Stimulated activated CD4-positive, alpha-beta T cell treated with anti-CD3 and anti-CD28 coated beads, Interleukin-15, amount 100 ng/mL, for 24 hours (primary cell): ENCODE data around the gene TTYH1.

Source experiments
- DNase-seq: peaks from one replicate; pipeline ENCODE4 v3.0.0-alpha.2; 2020

The TTYH1 gene

DNA sequence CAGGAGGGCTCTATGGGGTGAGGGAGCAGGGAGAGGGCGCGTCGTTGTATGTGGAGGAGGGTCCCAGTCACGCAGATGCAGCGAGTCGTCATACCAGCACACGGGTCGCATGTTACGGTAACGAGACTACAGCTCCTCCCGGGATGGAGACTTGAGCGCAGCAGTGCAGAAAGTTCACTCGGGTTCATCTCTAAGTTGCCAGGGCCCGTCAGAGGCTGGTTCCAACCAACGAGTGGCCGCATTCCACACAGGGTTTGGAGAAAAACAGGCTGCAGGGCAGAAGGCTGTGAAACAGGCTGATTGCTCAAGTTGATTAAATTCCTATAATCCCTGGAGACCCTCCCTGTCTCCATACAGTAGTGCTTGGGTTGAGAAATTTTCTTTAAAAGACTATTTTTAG is 21.9 kb upstream of the TTYH1 start:
- no peak for DNase-seq

DNA sequence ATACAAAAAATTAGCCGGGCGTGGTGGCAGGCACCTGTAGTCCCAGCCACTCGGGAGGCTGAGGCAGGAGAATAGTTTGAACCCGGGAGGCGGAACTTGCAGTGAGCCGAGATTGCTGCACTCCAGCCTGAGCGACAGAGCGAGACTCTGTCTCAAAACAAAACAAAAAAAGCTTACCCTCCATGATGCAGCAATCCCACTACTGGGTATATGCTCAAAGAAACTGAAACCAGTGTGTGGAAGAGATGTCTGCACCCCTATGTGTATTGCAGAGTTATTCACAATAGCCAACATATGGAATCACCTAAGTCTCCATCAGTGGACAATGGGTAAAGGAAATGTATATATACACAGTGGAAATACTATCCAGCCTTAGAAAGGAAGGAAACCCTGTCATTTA is 19.6 kb upstream of the TTYH1 start:
- DNase-seq: no peak

DNA sequence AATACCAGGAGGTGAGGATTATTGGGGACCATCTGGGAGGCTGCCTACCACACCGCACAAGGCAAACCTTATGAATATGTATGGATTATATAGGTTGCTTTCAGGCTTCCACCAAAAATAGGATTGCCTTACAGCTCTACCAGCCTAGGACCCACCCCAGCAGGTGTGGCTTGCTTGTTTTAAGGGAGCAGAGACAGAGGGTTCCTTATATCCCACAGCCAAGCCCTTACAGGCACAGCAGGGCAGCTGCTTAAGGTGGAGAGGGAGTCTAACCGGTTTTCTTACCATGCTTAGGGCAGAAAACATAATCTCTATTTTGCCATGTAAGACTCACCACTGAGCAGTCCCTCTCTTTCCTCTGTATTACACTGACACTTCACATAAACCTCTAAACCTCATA is 16.1 kb upstream of the TTYH1 start:
- DNase-seq: no peak

DNA sequence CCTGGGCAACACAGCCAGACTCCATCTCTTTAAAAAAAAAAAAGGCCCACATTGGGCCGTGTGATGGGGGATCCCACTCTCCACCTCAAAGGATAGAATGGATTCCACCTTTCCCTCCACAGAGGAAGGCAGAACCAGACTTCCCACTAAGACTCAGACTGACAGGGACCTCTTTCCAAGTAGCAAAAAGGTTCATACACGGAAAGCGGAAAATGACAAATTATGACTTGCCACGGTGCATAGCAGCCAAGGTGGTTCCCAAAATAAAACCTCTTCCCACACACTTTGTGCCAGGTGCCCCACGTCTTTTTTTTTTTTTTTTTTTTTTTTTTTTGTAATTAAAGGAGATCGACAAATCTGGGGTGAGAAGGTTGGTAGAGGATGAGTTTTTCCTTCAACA is 14.4 kb upstream of the TTYH1 start:
- DNase-seq: no peak

DNA sequence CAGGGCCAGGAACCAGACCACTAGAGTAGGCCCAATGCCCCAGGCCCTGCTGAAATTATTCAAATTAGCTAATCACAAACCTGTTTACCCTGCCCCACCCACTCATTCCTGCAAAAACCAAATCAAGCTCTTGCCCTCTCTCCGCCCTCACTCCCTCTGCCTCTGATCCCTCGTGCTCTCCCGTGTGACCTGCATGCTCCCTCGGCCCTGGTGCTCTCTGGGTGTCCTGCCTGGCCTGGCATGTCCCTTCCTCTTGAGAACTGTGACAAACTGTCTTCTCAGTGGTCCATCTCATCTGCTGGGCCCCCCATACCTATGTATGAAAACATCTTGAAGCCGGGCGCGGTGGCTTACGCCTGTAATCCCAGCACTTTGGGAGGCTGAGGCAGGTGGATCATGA is 12.2 kb upstream of the TTYH1 start:
- no peak for DNase-seq

DNA sequence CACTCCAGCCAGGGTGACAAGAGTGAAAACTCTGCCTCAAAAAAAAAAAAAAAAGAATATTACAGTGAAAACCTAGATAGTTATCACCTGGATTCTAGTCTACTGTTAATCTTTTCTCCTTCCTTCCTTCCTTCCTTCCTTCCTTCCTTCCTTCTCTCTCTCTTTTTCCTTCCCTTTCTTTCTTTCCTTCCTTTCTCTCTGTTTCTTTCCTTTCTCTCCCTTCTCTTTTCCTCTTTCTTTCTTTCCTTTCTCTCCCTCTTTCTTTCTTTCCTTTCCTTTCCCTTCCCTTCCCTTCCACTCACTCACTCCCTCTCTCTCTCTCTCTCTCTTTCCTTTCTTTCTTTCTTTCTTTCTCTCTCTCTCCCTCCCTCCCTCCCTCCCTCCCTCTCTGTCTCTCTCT is 9.6 kb upstream of the TTYH1 start:
- no peak for DNase-seq

DNA sequence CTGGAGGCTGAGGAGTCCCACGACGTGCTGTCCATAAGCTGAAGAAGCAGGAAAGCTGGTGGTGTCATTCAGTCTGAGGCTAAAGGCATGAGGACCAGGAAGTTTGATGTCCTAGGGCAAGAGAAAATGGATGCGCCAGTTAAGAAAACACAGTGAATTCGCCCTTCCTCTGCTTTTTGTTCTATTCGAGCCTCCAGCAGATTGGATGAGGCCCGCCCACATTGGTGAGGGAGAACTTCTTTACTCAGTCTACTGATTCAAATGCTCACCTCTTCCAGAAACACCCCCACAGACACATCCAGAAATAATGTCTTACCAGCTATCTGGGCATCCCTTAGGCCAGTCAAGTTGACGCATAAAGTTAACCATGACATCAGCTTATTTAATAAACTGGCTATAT is 7.5 kb upstream of the TTYH1 start:
- no peak for DNase-seq

DNA sequence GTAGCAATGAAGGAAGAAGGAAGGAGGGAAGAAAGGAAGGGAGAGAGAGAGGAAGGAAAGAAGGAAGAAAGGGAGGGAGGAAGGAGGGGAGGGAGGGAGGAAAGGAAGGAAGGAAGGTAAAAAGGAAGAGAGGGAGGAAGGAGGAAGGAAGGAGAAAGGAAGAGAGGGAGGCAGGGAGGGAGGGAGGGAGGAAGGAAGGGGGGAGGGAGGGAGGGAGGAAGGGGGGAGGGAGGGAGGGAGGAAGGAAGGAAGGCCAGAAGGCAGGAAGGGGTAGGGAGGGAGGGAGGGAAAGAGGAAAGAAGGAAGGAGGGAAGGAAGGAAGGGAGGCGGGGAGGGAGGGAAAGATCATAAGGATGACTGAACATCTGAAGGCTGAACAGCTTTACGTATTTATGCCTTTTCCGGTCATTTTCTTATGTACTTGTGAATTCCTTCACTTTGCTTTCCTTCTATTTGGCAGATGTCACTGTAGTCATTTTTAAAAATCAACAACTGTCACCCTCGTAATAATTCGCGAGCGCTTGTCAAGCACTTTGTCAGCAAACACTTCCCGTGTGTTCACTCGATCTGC is 6.7 kb upstream of the TTYH1 start:
- DNase-seq: no peak

DNA sequence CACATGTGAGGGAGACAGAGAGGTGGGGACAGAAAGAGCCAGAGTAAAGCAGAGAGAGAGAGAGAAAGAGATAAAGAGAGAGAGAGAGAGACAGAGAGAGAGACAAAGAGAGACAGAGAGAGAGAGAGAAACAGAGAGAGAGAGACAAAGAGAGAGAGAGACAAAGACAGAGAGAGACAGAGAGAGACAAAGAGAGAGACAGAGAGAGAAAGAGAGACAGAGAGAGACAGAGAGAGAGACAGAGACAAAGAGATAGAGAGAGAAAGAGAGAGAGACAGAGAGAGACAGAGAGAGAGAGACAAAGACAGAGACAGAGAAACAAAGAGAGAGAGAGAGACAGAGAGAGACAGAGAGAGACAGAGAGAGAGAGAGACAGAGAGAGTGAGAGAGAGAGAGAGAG is 4.2 kb upstream of the TTYH1 start:
- no peak for DNase-seq

DNA sequence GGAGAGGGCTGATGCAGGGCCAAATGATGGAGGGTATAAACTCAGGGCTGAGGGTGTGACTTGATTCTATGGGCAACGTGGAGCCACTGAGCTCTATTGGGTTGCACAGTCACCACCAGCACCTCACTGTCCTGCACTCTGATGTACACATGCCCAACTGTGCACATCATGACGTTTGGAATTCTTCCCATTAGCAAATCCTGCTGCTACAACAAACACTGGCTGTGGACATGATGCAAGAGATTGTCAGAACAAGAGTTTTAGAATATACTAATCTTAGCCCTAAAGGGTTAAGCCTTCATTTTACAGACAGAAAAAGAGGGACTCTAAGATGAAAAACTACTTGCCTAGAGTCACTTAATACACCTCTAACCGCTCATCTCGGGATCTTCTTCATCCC is 2.4 kb upstream of the TTYH1 start:
- DNase-seq: no peak

DNA sequence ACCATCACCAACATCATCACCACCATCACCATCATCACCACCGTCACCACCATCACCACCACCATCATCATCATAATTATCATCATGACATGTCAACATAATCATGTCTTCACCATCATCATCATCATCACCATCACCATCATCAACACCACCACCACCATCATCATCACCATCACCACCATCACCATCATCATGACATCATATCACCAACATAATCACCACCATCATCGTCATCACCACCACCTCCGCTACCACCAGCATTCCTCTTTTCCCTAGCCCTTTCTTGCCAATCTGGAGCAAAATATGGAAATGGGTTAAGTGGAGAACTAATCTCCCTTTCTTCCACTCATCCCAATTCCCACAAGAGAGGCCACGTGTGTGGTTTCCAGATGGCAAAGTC is 1.1 kb upstream of the TTYH1 start:
- DNase-seq: no peak

DNA sequence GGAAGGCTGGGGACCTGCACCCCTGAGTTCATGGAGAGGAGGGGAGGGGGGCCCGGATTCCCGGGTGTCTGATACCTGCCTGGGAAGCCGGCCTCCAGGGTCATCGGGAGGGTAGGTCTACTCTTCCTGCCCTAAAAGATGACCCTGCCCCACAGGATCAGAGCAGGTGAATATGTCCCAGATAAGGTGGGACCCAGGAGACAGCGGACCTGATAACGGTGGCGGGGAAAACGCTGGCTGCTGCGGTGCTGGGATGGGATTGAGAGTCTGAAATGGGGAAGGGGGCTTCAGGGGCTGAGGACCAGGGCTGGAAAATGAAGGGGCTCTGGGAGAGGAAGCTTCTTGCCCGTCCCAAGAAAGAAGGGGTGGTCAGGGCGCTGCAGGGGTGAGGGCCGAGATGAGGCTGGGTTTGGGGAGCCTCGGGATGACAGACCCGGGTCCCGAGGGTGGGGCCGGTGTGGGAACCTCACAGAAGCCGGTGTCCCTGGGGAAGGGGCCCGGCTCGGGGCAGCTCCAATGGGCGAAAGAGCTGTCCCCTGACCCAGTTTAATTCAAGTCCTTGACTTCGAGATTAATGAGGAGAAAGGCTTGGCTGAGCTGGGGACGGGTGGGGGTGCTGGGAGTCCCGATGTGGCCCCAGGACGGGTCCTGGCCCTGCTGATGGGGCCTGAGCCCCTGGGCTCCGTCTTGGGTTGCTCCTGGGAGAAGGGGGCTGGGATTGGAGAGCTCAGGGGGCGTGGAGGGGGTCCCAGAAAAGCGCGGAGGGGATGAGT is 823 bp downstream of the TTYH1 start:
- no peak for DNase-seq

DNA sequence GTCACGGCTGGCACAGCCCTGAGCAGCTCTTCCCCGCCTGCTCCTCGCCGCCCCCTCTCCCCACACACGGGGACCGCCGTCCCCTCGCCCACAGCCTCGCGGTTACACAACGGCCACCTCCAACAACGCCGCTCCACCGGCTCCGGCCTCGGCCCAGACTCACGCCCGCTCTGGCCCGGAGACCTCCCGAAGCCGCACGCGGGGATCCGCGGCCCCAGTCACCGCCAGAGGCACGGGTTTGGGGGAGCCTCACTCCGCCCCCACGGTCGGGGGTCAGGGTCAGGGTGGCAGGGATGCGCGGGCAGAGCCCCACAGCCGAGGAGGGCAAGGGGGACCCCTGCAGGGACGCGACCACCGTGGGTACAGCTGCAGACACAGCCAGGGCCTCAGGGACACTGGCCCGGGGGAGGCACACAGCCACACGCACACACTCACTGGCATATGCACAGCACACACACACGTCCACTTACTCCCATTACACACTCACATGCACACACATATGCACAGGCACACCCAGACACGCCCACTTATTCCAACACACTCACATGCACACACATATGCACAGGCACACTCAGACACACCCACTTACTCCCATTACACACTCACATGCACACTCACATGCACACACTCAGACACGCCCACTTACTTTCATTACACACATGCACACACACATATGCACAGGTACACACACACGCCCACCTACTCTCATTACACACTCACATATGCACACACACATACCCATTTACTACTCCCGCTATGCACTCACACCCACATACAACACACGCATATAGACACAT is 1.6 kb downstream of the TTYH1 start:
- DNase-seq: no peak

DNA sequence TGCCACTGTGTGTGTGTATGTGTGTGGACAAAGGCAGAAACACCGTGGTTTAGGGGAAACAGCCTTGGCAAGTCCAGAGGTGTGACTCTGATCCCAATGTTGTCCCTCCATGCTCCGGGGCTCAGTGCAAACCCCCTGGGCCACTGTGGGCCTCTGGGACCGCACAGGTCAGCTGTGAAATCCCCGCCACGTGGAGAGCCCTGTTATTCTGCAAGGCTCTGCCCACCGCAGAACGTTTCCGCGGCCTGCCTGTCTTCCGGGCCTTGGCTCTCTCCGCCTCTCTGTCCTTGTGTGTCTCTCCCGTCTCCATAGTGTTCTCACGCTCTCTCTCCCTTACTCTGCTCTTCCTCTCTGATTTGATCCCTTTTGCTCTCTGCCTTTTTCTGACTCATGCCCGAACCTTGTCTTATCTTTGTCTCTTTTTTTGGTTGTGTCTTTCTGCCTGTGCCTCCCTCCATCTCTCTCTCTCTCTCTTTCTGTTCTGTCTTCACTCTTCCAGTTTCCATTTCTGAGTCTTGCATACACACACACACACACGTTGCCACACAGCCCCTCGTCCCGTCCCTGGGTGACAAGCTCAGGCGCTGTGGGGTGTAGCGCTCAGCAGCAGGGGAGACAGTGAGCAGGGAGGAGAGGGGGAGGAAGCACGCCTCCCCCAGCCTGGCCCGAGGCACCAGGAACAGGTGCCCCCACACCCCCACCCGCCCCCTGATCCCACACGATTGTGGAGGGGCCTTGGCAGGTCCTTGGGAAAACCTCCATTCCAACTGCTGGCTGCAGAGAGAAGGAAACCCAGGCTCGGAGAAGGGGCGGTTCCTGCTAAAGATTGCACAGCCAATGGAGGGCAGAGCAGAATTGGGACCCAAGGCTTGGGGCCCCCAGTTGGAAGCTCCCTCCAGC is 3.0 kb downstream of the TTYH1 start:
- peak; percentile 44 for DNase-seq

DNA sequence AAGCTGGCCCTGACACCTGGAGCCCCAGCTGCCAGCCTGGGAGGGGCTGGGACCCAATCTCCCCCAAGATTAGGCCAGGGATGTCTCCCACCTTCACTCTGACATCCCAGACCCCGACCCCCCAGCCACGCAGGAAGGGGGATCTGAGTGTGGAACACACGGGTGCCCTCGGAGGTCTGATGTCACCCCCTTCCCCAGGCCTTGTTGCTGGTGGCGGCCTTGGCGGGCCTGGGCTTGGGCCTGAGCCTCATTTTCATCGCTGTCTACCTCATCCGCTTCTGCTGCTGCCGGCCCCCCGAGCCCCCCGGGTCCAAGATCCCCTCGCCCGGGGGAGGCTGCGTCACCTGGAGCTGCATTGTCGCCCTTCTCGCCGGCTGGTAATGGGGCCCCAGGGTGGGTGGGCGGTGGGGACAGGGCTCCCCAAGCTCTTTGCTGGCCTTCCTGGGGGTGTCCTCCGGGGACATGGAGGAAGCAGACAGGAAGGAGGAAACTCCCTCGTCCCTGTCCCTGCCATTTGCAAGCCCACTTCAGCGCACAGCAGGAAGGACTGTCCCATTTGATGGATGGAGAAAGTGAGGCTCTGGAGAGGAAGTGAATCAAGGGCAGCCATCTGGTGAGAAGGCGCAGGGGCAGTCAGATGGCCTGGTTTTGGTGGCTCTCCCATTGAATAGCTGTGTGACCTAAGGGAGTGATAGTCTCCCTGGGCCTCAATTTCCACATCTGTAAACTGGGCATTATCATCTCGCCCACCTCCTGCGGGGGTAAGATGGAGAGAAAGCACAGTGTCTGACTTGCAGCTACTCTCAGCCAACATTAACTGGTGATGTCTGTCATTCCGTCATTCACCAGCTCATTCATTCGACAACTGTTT is 3.9 kb downstream of the TTYH1 start:
- DNase-seq: no peak

DNA sequence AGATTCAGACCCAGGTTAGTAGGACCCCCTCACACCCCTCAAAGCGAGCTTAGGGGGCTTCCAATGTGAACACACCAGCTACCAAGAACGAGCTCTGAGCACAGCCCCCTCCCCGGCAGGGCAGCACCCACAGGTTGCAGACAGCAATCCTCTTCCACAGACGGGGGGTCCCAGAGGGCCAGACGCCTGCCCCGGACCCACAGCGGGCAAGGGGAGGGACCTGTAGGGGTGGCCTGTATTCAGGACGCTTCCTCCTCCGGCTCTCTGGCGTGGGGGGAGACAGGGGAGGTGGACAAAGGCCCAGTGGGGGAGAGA is 4.8 kb downstream of the TTYH1 start:
- no peak for DNase-seq

DNA sequence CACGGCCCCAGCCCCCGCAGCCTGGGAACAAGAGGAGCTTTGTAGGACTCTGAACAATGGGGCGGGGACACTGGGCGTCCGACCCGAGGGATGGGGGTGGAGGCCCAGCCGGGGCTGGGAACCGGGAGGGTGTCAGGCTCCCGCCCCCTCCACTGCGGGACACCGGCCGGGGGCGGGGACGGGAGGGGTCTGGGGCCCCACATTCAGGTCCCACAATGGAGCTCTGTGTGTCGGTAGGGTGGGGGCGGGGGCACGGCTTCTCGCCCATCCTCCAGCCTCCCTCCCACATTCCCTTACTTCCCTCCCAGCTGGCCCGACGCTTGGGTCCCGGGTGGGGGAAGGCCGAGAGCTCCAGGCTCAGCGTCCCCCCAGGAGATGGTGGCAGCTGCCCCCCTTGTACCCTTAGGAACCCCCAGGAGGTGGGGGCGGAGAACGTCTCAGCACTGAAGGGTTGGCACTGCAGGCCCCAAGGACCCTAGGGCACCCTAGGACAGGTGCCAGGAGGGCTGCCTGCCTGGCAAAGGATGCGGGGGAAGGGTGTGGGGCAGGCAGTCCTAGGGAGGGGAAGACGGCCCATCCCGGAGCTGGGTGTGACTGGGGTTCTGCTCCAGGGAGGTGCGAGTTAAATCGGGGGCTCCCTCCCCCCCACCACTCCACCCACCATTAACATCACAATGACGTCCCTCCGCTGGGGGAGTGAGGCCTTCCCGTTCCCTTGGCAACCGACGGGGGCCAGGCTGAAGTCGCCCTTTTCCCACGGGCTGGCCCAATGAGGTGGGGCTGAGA is 5.3 kb downstream of the TTYH1 start:
- no peak for DNase-seq

DNA sequence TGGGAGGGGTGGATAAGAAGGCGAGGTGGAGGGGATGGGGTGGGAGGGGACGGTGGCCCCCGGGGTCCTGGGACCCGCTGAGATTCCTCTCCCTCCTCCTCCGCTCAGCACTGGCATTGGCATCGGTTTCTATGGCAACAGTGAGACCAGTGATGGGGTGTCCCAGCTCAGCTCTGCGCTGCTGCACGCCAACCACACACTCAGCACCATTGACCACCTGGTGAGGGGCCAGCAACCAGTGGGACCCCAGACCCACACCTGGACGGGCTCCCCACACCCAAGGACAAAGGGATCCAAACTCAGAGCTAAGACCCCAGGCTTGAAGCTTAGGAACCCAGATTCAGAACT is 5.9 kb downstream of the TTYH1 start:
- DNase-seq: no peak

DNA sequence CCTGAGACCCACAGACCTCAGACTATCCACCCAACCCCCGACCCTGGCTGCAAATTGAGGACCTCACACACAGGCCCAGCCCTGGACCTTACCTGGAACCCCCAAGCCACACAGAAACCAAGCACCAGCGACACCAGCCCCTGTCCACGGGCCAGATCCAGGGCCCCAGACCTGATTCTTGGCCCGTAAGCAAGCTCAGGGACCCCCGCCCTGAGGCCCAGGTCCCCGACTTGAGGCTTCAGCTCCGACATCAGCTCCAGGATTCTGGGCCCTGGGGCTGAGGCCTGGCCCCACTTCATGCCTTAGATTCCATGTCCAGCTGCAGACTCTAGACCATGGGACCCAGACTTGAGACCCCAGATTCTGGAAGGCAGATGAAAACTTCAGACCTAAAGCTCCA is 6.3 kb downstream of the TTYH1 start:
- DNase-seq: no peak

DNA sequence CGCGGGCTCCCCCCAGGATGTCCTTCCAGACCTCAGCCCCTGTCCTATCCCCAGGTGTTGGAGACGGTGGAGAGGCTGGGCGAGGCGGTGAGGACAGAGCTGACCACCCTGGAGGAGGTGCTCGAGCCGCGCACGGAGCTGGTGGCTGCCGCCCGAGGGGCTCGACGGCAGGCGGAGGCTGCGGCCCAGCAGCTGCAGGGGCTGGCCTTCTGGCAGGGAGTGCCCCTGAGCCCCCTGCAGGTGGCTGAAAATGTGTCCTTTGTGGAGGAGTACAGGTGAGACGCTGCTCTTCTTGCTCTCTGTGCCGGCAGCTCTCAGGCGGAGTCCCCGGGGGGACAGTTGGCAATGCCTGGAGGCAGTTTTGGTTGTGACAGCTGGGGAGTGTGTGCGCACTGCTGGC is 6.9 kb downstream of the TTYH1 start:
- DNase-seq: no peak

DNA sequence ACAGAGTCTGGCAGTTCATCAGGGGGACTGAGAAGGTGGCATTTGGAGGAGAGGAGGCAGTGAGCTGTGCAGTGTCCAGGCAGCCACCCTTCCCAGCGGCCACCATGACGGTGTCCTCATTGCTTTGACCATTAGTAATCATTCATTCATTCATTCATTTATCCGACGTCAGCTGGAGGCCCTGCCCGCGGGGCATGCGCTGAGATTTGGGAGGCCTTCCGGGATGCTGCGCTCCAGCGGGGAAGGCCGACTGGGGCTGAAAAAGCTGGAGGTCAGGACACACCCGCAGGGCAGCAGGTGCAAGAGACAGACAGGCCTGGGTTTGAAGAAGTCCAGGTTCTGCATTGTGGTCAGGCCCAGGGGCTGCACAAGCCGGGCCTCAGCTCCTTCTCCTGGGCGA is 8.9 kb downstream of the TTYH1 start:
- DNase-seq: no peak
